ENCODE results near the gene RNF44. TPM values are rescaled to one million over a fixed set of nuclear protein-coding genes. Genes with fewer than 3 reads are reported as not detected.

The RNF44 gene
- total RNA-seq, 1 donor from 2014 or later = 96.5 TPM

GRCh38 chr5:176500511-176500910 lies 36.7 kb downstream of the RNF44 start:
- no peaks in the 10 kb centered on the region for H3K4me1 Mint-ChIP-seq
- no peaks in the 10 kb centered on the region for H3K27me3 Mint-ChIP-seq
- CTCF ChIA-PET = no interaction called here
- TF ChIP-seq CTCF (IDR thresholded peaks at IDR 0.05) = no peak
- no peak for DNase-seq
- no peak overlapping the region for H3K27ac Mint-ChIP-seq
- intact Hi-C loops (cut with micrococcal nuclease) = no loop called here
- POLR2A ChIA-PET = interaction anchor here (0.7 kb wide), 1 partner anchor 43 kb away, joined by 4 read pairs; no protein-coding TSS in a partner anchor
- no peaks in the 10 kb centered on the region for H3K9me3 Mint-ChIP-seq
- no peak overlapping the region for H3K4me3 Mint-ChIP-seq
- no peak for ATAC-seq (ENCODE audit: low read depth)
- peaks cover 80% of the 10 kb centered on the region for H3K36me3 Mint-ChIP-seq (ENCODE audit: low read depth)

GRCh38 chr5:176499273-176499672 lies 37.9 kb downstream of the RNF44 start:
- H3K4me1 Mint-ChIP-seq = no peaks in the 10 kb centered on the region
- H3K27me3 Mint-ChIP-seq = no peaks in the 10 kb centered on the region
- ChIA-PET CTCF (no interaction called here), POLR2A (no interaction called here)
- H3K27ac Mint-ChIP-seq = no peak overlapping the region
- TF ChIP-seq CTCF (IDR thresholded peaks at IDR 0.05) = no peak
- H3K36me3 Mint-ChIP-seq (ENCODE audit: low read depth) = peaks cover 76% of the 10 kb centered on the region
- ATAC-seq (ENCODE audit: low read depth) (no peak), DNase-seq (no peak)
- no peak overlapping the region for H3K4me3 Mint-ChIP-seq
- intact Hi-C loops (cut with micrococcal nuclease) = no loop called here
- H3K9me3 Mint-ChIP-seq = no peaks in the 10 kb centered on the region

- TF ChIP-seq CTCF (IDR thresholded peaks at IDR 0.05) = no peak
- Mint-ChIP-seq H3K27ac (no peak overlapping the region), H3K4me1 (no peaks in the 10 kb centered on the region), H3K27me3 (no peaks in the 10 kb centered on the region), H3K4me3 (no peak overlapping the region), H3K9me3 (no peaks in the 10 kb centered on the region), H3K36me3 (ENCODE audit: low read depth) (peaks cover 83% of the 10 kb centered on the region)
- DNase-seq (no peak), ATAC-seq (ENCODE audit: low read depth) (no peak)
- intact Hi-C loops (cut with micrococcal nuclease) = no loop called here
- ChIA-PET CTCF (no interaction called here), POLR2A (no interaction called here)
Measured at GRCh38 chr5:176497852-176498251, 39.4 kb downstream of the RNF44 start.

- H3K9me3 Mint-ChIP-seq = no peaks in the 10 kb centered on the region
- TF ChIP-seq CTCF (IDR thresholded peaks at IDR 0.05) = no peak
- peaks cover 82% of the 10 kb centered on the region for H3K36me3 Mint-ChIP-seq (ENCODE audit: low read depth)
- peaks cover 8% of the 10 kb centered on the region for H3K4me1 Mint-ChIP-seq
- ChIA-PET CTCF (no interaction called here), POLR2A (no interaction called here)
- H3K4me3 Mint-ChIP-seq = no peak overlapping the region
- no peak overlapping the region for H3K27ac Mint-ChIP-seq
- DNase-seq (no peak), ATAC-seq (ENCODE audit: low read depth) (no peak)
- intact Hi-C loops (cut with micrococcal nuclease) = no loop called here
- H3K27me3 Mint-ChIP-seq = no peaks in the 10 kb centered on the region
Measured at GRCh38 chr5:176492431-176492830, 44.8 kb downstream of the RNF44 start.

- Mint-ChIP-seq H3K27ac (no peak overlapping the region), H3K27me3 (no peaks in the 10 kb centered on the region), H3K4me3 (no peak overlapping the region), H3K36me3 (ENCODE audit: low read depth) (peaks cover 82% of the 10 kb centered on the region), H3K4me1 (peaks cover 8% of the 10 kb centered on the region), H3K9me3 (no peaks in the 10 kb centered on the region)
- ATAC-seq (ENCODE audit: low read depth) (no peak), DNase-seq (no peak)
- no peak for TF ChIP-seq CTCF (IDR thresholded peaks at IDR 0.05)
- ChIA-PET CTCF (no interaction called here), POLR2A (no interaction called here)
- intact Hi-C loops (cut with micrococcal nuclease) = no loop called here
Measured at GRCh38 chr5:176491901-176492300, 45.3 kb downstream of the RNF44 start.
